GM21619 (cell line): ENCODE data around the gene MAP1LC3B.

Experiments used
- ATAC-seq: cut with Tn5 transposase; IDR thresholded peaks from one replicate; pipeline ENCODE4 v1.9.1; 2021; ENCODE audit not compliant: unreplicated experiment

The MAP1LC3B gene

DNA sequence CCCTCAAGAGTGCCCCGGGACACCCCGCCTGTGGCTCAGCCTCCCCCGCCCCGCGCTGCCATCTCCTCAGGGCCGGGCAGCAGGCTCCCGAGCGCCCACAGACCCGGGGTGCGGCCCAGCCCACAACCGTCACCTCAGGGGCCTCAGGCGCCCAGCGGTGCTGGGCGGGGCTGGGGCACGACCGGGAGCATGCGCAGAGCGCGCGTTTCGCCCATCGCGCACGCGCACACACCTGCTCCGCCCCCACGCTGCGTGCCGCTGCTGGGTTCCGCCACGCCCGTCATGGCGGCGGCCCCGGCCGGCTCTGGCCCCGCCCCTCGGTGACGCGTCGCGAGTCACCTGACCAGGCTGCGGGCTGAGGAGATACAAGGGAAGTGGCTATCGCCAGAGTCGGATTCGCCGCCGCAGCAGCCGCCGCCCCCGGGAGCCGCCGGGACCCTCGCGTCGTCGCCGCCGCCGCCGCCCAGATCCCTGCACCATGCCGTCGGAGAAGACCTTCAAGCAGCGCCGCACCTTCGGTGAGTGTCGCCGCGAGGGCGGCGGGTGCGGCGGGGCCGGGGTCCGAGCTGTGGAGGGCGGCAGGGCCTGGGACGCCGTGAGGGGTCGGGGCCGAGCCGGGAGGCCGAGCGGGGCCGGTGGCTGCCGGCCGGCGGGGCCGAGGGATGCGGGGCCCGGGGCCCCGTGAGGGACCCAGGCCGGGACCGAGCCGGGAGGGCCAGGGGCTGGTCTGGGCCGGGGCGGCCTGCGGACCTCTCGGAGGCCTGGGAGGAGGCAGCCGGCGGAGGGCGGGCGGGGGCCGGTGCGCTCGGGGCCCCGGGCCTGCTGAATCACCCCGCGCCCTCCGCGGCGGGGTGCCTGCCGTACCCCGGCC, at the start of gene MAP1LC3B:
MAP1LC3B (plus strand) TSS at position 387 of the 871 bp plus-strand sequence; CDS start at position 479, 92 bp downstream.
- ATAC-seq: peak; percentile 51

DNA sequence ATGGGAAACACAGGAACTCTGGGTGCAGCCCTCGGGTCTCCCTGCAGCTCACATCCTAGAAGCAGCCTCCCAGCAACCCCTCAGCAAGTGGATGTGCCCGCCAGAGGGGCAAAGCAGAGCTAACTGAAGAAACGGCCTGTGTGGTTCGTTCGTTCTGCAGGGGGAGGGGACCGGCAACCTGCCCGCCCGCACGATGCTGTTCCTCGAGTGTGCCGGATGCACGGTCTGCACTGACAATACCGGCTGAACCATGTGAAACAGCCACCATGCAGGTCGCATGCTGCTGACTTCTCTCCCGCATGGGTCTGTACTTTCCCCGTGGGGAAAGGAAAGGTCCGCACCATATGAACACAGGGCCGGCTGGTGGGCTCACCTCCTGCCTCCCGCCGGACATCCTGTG, 49.6 kb upstream of the MAP1LC3B start:
- ATAC-seq: no peak

- ATAC-seq: no peak
These were observed 49.0 kb upstream of the MAP1LC3B start for GRCh38 chr16:87342978-87343752.

GRCh38 chr16:87343753-87344050, 48.4 kb upstream of the MAP1LC3B start:
- no peak for ATAC-seq

- ATAC-seq: no peak
These were observed 47.8 kb upstream of the MAP1LC3B start for GRCh38 chr16:87344165-87344930.

- no peak for ATAC-seq
These were observed 47.1 kb upstream of the MAP1LC3B start for GRCh38 chr16:87344931-87345631.

DNA sequence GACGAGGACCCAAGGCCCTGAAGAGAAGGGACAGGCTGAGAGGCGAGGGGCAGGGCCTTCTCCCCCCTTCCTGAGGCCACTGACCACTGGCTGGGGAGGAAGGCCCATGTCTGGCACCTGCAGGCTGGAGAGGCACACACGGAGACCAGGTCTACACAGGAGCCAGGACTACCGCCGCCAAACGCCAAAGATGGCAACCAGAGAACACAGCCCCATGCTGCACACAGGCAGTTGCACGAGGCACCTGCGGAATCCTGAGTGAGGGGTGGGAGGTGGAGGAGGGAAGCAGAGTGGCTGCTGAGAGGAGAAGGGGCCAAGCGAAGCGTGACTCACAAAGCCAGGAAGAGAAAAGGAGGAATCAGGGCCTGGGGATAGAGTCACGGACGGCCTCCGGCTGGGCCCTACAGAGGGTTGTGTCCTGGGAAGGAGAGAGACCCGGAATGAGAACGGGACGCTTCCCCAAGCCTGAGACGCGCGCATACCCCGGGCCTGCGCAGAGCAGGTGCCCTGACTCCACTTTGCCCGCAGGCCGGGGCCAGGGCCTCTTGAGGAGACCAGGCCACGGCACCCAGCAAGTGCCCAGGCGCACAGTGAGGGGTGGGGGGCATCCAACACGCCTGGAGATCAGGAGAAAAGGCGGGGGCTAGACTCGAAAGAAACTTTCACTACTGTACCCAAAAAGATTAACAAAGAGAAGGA, 46.3 kb upstream of the MAP1LC3B start:
- ATAC-seq: no peak

GRCh38 chr16:87346517-87347060, 45.5 kb upstream of the MAP1LC3B start:
- ATAC-seq: no peak

DNA sequence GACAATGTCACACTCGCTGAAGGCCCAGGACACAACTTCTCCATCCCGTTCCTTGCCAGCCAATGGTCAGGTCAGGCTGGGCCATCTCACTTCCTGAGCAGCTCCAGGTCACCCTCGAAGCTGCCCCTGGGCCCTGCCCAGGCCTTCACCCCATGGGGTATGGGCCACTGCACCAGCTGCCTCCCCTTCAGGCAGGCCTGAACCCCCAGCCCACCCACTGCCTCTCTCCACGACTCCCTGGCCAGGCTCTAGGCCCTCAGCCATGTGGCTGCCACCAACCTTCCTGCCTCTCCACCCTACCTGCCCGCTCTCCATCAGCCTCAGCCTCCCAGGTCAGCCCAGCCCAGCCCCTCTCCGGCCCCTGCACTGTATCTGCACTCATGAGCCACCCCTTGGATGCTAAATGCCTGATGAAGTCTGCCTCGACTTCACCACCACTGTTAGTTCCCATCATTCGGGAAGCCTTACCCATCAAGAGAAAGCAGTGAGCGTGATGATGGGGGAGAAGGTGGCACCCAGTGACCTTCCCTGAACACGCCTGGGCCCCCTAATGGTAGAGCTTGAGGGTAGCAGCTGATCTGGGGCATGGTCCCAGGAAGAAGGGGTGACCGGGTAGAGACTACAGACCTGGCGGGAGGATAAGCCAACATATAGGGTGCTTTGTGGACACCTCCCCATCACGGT, 44.1 kb upstream of the MAP1LC3B start:
- ATAC-seq: no peak

- no peak for ATAC-seq
These were observed 43.4 kb upstream of the MAP1LC3B start for GRCh38 chr16:87348616-87349157.

DNA sequence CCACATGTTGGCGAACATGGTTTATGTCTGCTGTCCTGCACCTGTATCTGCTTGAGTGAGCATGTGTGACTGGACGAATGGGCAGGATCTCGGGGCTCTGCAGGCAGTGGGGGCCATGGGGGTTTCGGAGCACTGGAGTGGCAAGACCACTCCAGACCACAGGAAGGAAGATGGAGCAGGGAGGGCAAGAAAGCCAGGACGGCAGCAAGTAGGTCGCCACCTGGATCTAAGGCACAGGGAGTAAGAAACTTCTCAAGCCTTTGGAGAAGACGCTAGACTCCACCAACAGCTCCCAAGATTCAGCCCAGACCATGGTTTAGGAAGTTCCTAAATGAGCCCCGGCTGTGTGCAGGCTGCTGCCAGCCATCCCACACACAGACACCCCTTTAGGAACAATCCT, 42.1 kb upstream of the MAP1LC3B start:
- ATAC-seq: no peak

GRCh38 chr16:87350681-87351319, 41.3 kb upstream of the MAP1LC3B start:
- ATAC-seq: no peak

DNA sequence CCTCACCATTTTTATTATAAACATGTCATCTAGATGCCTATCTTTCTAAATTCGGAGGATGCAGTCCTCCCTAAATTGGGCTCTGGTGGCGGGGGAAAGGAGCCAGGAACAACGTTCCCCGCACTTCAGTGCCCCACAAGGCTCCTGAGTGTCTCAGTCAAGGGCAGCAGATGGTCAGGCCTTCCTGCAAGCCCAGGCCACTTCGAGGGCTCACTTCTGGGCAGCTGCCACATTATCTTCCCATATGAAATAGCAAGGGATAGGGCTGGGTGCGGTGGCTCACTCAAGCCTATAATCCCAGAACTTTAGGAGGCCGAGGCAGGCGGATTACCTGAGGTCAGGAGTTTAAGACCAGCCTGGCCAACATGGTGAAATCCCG, 40.8 kb upstream of the MAP1LC3B start:
- no peak for ATAC-seq

DNA sequence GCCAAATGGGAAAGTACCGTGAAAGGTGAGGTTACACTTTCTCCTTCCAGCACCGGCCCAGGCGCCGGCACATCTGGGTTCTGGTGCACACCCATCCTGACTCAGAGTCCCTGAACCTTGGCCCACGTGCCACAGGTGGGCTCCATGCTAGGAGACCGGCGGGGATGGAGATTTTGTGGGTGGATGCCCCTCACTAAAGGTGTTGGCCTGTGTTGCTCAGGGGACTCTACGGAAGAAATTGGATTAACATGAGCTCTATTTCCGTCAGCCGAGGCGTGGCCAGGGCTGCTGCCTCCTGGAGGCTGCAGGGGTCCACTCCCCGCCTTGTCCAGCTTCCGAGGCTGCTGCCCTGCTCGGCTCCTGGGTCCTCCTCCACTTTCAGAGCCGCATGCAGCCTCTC, 39.3 kb upstream of the MAP1LC3B start:
- ATAC-seq: no peak

DNA sequence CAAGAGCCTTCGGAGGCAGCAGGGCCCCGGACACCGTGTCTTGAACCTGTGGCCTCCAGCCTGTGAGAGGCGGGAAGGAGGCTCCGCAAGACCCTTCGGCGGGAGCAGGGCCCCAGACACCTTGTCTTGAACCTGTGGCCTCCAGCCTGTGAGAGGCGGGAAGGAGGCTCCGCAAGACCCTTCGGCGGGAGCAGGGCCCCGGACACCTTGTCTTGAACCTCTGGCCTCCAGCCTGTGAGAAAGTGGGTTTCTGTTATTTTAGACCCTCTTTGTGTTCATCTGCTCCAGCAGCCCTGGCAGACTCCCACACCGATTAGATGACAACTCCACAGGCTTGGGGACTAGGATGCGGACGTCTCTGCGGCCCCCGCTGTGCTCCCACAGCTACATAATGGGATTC, 38.5 kb upstream of the MAP1LC3B start:
- ATAC-seq: no peak

GRCh38 chr16:87356491-87356853, 35.7 kb upstream of the MAP1LC3B start:
- no peak for ATAC-seq

GRCh38 chr16:87358250-87358649, 33.9 kb upstream of the MAP1LC3B start:
- ATAC-seq: no peak

DNA sequence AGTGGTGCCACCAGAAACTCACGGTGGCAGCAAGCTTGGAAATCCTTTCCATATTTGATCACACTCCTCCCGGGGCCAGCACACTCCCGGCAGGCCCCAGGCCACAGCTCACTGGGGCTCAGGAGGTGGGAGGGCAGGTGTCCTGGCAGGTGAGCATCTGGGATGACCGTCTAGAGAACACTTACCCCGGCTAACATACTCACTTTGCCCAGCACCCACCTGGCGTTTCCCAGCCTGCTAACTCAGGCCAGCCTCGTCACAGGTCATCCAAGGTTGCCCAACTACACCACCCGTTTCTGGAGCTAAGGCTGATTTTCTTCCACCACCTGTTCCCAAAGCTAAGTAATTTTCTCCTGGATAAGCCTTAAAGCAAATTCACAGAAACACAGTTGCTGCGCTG, 33.4 kb upstream of the MAP1LC3B start:
- no peak for ATAC-seq

DNA sequence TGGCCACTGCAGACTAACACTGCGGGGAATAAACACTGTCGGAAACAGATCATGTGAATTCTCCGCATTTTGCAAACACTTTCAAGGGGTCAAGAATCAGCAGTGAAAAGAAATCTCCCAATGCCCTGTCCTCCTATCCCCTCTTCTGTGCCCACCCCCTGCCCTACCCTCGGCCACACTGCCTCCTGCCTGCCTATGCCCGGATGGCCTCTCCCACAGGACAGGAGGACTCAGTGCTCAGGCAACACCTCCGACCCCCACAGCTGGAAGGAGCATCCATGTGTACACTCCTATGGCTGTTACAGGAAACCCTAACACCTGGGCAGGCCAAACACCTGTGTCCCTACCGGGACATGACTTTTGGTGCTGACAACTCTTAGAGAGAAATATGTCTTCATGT, 33.0 kb upstream of the MAP1LC3B start:
- no peak for ATAC-seq
